ENCODE measurements around the gene FOXP4. TPM values are rescaled to one million over a fixed set of nuclear protein-coding genes. Genes with fewer than 3 reads are reported as not detected.
"Not testable (repeated sequence)": the region's sequence is repeated elsewhere in the genome, so short reads cannot be mapped to it uniquely, and the experiment has no call there.

Gene FOXP4
- total RNA-seq, 1 donor from 2014 or later, result 26.9 TPM

- DNase-seq (ENCODE audit: extremely low spot score, unreplicated experiment), result no peak
- peaks cover 10% of the 10 kb centered on the region for H3K9me3 Mint-ChIP-seq (ENCODE audit: unreplicated experiment)
- peaks cover 12% of the 10 kb centered on the region for H3K27me3 Mint-ChIP-seq (ENCODE audit: unreplicated experiment)
- H3K36me3 Mint-ChIP-seq (ENCODE audit: unreplicated experiment), result no peaks in the 10 kb centered on the region
- peaks cover 7% of the 10 kb centered on the region for H3K4me1 Mint-ChIP-seq (ENCODE audit: unreplicated experiment)
- no peak overlapping the region for H3K27ac Mint-ChIP-seq (ENCODE audit: unreplicated experiment)
- TF ChIP-seq, protein P1, sequence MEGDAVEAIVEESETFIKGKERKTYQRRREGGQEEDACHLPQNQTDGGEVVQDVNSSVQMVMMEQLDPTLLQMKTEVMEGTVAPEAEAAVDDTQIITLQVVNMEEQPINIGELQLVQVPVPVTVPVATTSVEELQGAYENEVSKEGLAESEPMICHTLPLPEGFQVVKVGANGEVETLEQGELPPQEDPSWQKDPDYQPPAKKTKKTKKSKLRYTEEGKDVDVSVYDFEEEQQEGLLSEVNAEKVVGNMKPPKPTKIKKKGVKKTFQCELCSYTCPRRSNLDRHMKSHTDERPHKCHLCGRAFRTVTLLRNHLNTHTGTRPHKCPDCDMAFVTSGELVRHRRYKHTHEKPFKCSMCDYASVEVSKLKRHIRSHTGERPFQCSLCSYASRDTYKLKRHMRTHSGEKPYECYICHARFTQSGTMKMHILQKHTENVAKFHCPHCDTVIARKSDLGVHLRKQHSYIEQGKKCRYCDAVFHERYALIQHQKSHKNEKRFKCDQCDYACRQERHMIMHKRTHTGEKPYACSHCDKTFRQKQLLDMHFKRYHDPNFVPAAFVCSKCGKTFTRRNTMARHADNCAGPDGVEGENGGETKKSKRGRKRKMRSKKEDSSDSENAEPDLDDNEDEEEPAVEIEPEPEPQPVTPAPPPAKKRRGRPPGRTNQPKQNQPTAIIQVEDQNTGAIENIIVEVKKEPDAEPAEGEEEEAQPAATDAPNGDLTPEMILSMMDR (IDR thresholded peaks at IDR 0.05), result no peak
- H3K4me3 Mint-ChIP-seq (ENCODE audit: unreplicated experiment), result no peak overlapping the region
Measured at GRCh38 chr6:41615311-41615710, 69.1 kb downstream of the FOXP4 start.

GRCh38 chr6:41618598-41618997 is 72.4 kb downstream of the FOXP4 start:
- no peak for DNase-seq (ENCODE audit: extremely low spot score, unreplicated experiment)
- Mint-ChIP-seq H3K4me3 (ENCODE audit: unreplicated experiment) (no peak overlapping the region), H3K4me1 (ENCODE audit: unreplicated experiment) (peaks cover 30% of the 10 kb centered on the region), H3K27ac (ENCODE audit: unreplicated experiment) (no peak overlapping the region), H3K27me3 (ENCODE audit: unreplicated experiment) (peaks cover 12% of the 10 kb centered on the region), H3K36me3 (ENCODE audit: unreplicated experiment) (peaks cover 2% of the 10 kb centered on the region), H3K9me3 (ENCODE audit: unreplicated experiment) (peaks cover 10% of the 10 kb centered on the region)
- TF ChIP-seq, protein P1 (IDR thresholded peaks at IDR 0.05), result no peak

DNA sequence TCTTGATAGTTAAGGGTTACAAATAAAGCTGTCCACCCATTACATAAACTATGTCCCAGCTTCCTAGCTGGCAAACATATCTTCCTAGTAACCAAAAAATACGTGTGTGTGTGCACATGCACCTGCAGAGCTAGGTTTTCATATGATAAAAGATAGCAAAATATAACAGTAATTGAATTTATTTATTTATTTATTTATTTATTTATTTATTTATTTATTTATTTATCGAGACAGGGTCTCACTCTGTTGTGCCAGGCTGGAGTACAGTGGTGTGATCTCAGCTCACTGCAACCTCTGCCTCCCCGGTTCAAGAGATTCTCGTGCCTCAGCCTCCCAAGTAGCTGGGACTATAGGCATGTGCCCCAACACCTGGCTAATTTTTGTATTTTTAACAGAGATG is 73.0 kb downstream of the FOXP4 start:
- not testable (repeated sequence) for H3K27ac Mint-ChIP-seq (ENCODE audit: unreplicated experiment); DNase-seq (ENCODE audit: extremely low spot score, unreplicated experiment)
- H3K4me1 Mint-ChIP-seq (ENCODE audit: unreplicated experiment), result peaks cover 30% of the 10 kb centered on the region

DNA sequence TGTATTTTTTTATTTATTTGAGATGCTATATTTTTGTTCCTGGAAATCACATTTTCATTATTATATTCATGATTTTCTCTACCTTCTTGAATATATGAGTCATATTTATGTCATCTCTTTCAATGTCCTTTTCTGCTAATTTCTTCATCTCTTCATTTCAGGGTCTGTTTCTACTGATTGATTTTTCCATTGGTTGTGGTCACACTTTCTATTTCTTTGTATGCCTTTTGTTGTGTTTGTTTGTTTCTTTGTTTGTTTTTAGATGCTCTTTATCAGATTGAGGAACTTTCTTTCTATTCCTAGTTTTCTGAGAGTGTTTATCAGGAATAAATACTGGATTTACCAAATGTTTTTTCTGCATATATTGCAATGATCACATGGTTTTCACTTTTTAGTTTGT is 75.2 kb downstream of the FOXP4 start:
- Mint-ChIP-seq H3K4me1 (ENCODE audit: unreplicated experiment) (peaks cover 43% of the 10 kb centered on the region), H3K36me3 (ENCODE audit: unreplicated experiment) (peaks cover 2% of the 10 kb centered on the region), H3K9me3 (ENCODE audit: unreplicated experiment) (peaks cover 5% of the 10 kb centered on the region), H3K27me3 (ENCODE audit: unreplicated experiment) (no peaks in the 10 kb centered on the region), H3K27ac (ENCODE audit: unreplicated experiment) (no peak overlapping the region), H3K4me3 (ENCODE audit: unreplicated experiment) (no peak overlapping the region)
- no peak for DNase-seq (ENCODE audit: extremely low spot score, unreplicated experiment)
- TF ChIP-seq, protein P1 (IDR thresholded peaks at IDR 0.05), result no peak

More for the DNA sequence above, 73.0 kb downstream of the FOXP4 start:
- not testable (repeated sequence) for H3K27me3 Mint-ChIP-seq (ENCODE audit: unreplicated experiment); H3K4me3 Mint-ChIP-seq (ENCODE audit: unreplicated experiment); H3K9me3 Mint-ChIP-seq (ENCODE audit: unreplicated experiment); H3K36me3 Mint-ChIP-seq (ENCODE audit: unreplicated experiment)

- H3K27me3 Mint-ChIP-seq (ENCODE audit: unreplicated experiment), result no peaks in the 10 kb centered on the region
- H3K9me3 Mint-ChIP-seq (ENCODE audit: unreplicated experiment), result peaks cover 5% of the 10 kb centered on the region
- H3K36me3 Mint-ChIP-seq (ENCODE audit: unreplicated experiment), result peaks cover 2% of the 10 kb centered on the region
- TF ChIP-seq, protein P1 (IDR thresholded peaks at IDR 0.05), result no peak
- H3K4me1 Mint-ChIP-seq (ENCODE audit: unreplicated experiment), result peaks cover 47% of the 10 kb centered on the region
- no peak overlapping the region for H3K4me3 Mint-ChIP-seq (ENCODE audit: unreplicated experiment)
- no peak for DNase-seq (ENCODE audit: extremely low spot score, unreplicated experiment)
- H3K27ac Mint-ChIP-seq (ENCODE audit: unreplicated experiment), result peak overlapping the region; percentile 53
Measured at GRCh38 chr6:41621802-41622201, 75.6 kb downstream of the FOXP4 start.

All from osteocyte (in vitro differentiated cells).